K562 (cell line): ENCODE measurements around the gene CRABP1. TPM values are rescaled to one million over a fixed set of nuclear protein-coding genes. Genes with fewer than 3 reads are reported as not detected.
A peak's percentile ranks its signal among the peaks of the same experiment; 100 is the strongest.

ENCODE experiments used
- ATAC-seq: fragments of 200-7000 bp; cut with Tn5 transposase; 3 replicates; pipeline ENCODE4 v1.9.1; 2020; ENCODE audit warnings: moderate library complexity
- BruUV-seq: library from RNA; stranded (reverse); fragments of 400-500 nt; replicated peaks from 2 replicates; lab custom pipeline; 2021; lab: Mats Ljungman, UMichigan
- CTCF ChIA-PET: fragments of 300-600 bp; formaldehyde crosslinking; extraction: SDS; loops from one replicate; lab custom pipeline; 2021; ENCODE audit warnings: low intra/inter-chr PET ratio; lab: Yijun Ruan, JAX
- POLR2A ChIA-PET: fragments of 300-600, 350-650 bp; sonication (Branson Sonifier 250); formaldehyde crosslinking; extraction: SDS; loops from one replicate; lab custom pipeline; 2021; ENCODE audit warnings: antibody characterized with exemption, inconsistent platforms; lab: Yijun Ruan, JAX
- DNase-seq, 4 experiments: peaks; one replicate each; pipeline versions ENCODE4 v3.0.0 to v3.0.0-alpha.2; 2011 to 2018; ENCODE audit warnings: low spot score in 3 of 4, mixed read lengths in 3 of 4; ENCODE audit errors: extremely low read depth in 1 of 4
- FAIRE-seq: peaks from 2 replicates; lab custom pipeline; 2011; peaks lifted over from hg19 to GRCh38; lab: Jason Lieb, UNC
- H2AFZ ChIP-seq: 2 replicates; pipeline ENCODE4 v1.6.0; 2011; ENCODE audit warnings: low read depth, low read length, control low read depth, inconsistent platforms
- H3K27ac ChIP-seq: fragments of 200-600 bp; 3 replicates; pipeline ENCODE4 v1.8.0; 2011; ENCODE audit warnings: low read depth, mild to moderate bottlenecking, control low read depth, inconsistent platforms, low read length, moderate library complexity, mixed read lengths; ENCODE audit errors: extremely low read depth
- H3K27me3 ChIP-seq, 2 experiments: fragments of 300-600 bp in 1 of 2; 2 replicates in 1 of 2; 3 replicates in 1 of 2; pipeline versions ENCODE4 v1.6.0 to v1.8.0; 2011; ENCODE audit warnings: inconsistent platforms in 2 of 2, low read length in 2 of 2, mild to moderate bottlenecking in 1 of 2, mixed read lengths in 1 of 2, moderate library complexity in 1 of 2; ENCODE audit not compliant: control insufficient read depth in 2 of 2, insufficient read depth in 2 of 2
- H3K36me3 ChIP-seq: fragments of 300-600 bp; 3 replicates; pipeline ENCODE4 v1.8.0; 2011; ENCODE audit warnings: mild to moderate bottlenecking, low read length, inconsistent platforms; ENCODE audit not compliant: control insufficient read depth, insufficient read depth
- H3K4me1 ChIP-seq, 2 experiments: fragments of 200-600 bp in 1 of 2; replicated peaks in 1 of 2; 2 replicates in 1 of 2; 3 replicates in 1 of 2; pipeline versions ENCODE4 v1.5.1 to v1.8.0; 2011; ENCODE audit warnings: inconsistent platforms in 2 of 2, low read length in 2 of 2, mild to moderate bottlenecking in 1 of 2, mixed read lengths in 1 of 2, moderate library complexity in 1 of 2; ENCODE audit not compliant: control insufficient read depth in 2 of 2, insufficient read depth in 2 of 2
- H3K4me2 ChIP-seq: 2 replicates; pipeline ENCODE4 v1.6.1; 2011; ENCODE audit warnings: low read length, control low read depth, inconsistent platforms, mixed read lengths; ENCODE audit not compliant: insufficient read depth
- H3K4me3 ChIP-seq: fragments of 200-600 bp; sonication (generic), shearing (Covaris generic); 2 replicates; pipeline ENCODE4 v1.5.1; 2016; ENCODE audit warnings: control low read depth, inconsistent platforms
- H3K79me2 ChIP-seq: fragments of 200-600 bp; 3 replicates; pipeline ENCODE4 v1.8.0; 2011; ENCODE audit warnings: low read length, inconsistent platforms; ENCODE audit not compliant: control insufficient read depth, insufficient read depth
- H3K9ac ChIP-seq, 2 experiments: 2 replicates each; pipeline versions ENCODE4 v1.6.0 to v1.6.1; 2011; ENCODE audit warnings: low read depth in 2 of 2, low read length in 2 of 2, control low read depth in 1 of 2, inconsistent platforms in 1 of 2, mild to moderate bottlenecking in 1 of 2, mixed read lengths in 1 of 2; ENCODE audit not compliant: insufficient read depth in 1 of 2
- H3K9me1 ChIP-seq: one replicate; pipeline ENCODE4 v1.6.0; 2011; ENCODE audit warnings: inconsistent platforms, mild to moderate bottlenecking, low read length, moderate library complexity; ENCODE audit not compliant: control insufficient read depth, insufficient read depth
- H3K9me3 ChIP-seq: replicated peaks from 2 replicates; pipeline ENCODE4 v1.5.1; 2011; ENCODE audit warnings: low read depth, low read length, inconsistent platforms; ENCODE audit not compliant: control insufficient read depth, insufficient read depth
- H4K20me1 ChIP-seq: replicated peaks from 2 replicates; pipeline ENCODE4 v1.6.1; 2011; ENCODE audit warnings: low read length, inconsistent platforms, mixed read lengths; ENCODE audit not compliant: control insufficient read depth, insufficient read depth
- BCOR ChIP-seq: fragments of 450-650 bp; IDR thresholded peaks from 2 replicates; pipeline ENCODE4 v1.6.1; 2016
- BDP1 ChIP-seq: IDR thresholded peaks from 3 replicates; pipeline ENCODE4 v1.6.1; 2011; ENCODE audit not compliant: insufficient read length, insufficient read depth
- CC2D1A ChIP-seq: fragments of 450-650 bp; IDR thresholded peaks from 2 replicates; pipeline ENCODE4 v1.6.1; 2017; ENCODE audit warnings: mild to moderate bottlenecking
- DMBX1 ChIP-seq: fragments of 250-450 bp; sonication (Bioruptor Pico); IDR thresholded peaks from 2 replicates; pipeline ENCODE4 v1.8.0; 2022; ENCODE audit warnings: inconsistent platforms, mild to moderate bottlenecking, moderate library complexity, borderline replicate concordance
- HDAC2 ChIP-seq: fragments of 450-650 bp; IDR thresholded peaks from 2 replicates; pipeline ENCODE4 v1.6.1; 2016; ENCODE audit warnings: mild to moderate bottlenecking
- HDAC8 ChIP-seq: fragments of 450-650 bp; IDR thresholded peaks from 2 replicates; pipeline ENCODE4 v1.6.1; 2016; ENCODE audit warnings: mild to moderate bottlenecking, missing genetic modification characterization, moderate library complexity, missing compliant biosample characterization
- HNRNPH1 ChIP-seq: fragments of 200-400 bp; formaldehyde crosslinking; optimal IDR thresholded peaks from 2 replicates; pipeline ENCODE3; 2017; ENCODE audit warnings: low read depth, mild to moderate bottlenecking, low read length, moderate library complexity
- MCM7 ChIP-seq, 2 experiments: fragments of 450-650 bp; IDR thresholded peaks; 2 replicates each; pipeline ENCODE4 v1.6.1; 2016 to 2018
- SREBF2 ChIP-seq: sonication (generic); formaldehyde crosslinking; IDR thresholded peaks from 2 replicates; pipeline ENCODE4 v1.4.0; 2020; ENCODE audit warnings: mild to moderate bottlenecking, missing genetic modification reagents
- STAT5A ChIP-seq: IDR thresholded peaks from 2 replicates; pipeline ENCODE4 v1.6.1; 2012; ENCODE audit warnings: low read length, inconsistent platforms, borderline replicate concordance
- TCF3 ChIP-seq: sonication (generic); formaldehyde crosslinking; IDR thresholded peaks from 2 replicates; pipeline ENCODE4 v1.4.0; 2020; ENCODE audit warnings: mild to moderate bottlenecking, missing genetic modification reagents
- TSC22D4 ChIP-seq: fragments of 450-650 bp; IDR thresholded peaks from 2 replicates; pipeline ENCODE4 v1.6.1; 2016; ENCODE audit warnings: missing genetic modification characterization, missing biosample characterization, control low read depth
- TSHZ1 ChIP-seq: fragments of 250-450 bp; sonication (Bioruptor Pico); IDR thresholded peaks from 2 replicates; pipeline ENCODE4 v1.4.0; 2020; ENCODE audit warnings: mild to moderate bottlenecking, moderate library complexity
- ZNF354B ChIP-seq: fragments of 250-450 bp; sonication (Bioruptor Pico); IDR thresholded peaks from 2 replicates; pipeline ENCODE4 v1.4.0; 2020
- ZNF561 ChIP-seq: fragments of 450-650 bp; formaldehyde crosslinking; conservative IDR thresholded peaks from 2 replicates; pipeline ENCODE4 v1.4.0; 2020; ENCODE audit warnings: mild to moderate bottlenecking, moderate library complexity
- WGBS: fragments of 100-300 bp; shearing (Covaris generic); methylation state at CpG from one replicate; pipeline ENCODE4 v1.1.6; 2016; ENCODE audit warnings: low coverage, mixed read lengths; ENCODE audit not compliant: insufficient coverage; ENCODE audit errors: missing lambda C conversion rate; 5-methylcytosine and 5-hydroxymethylcytosine counted together
- in situ Hi-C: fragments of 300-500 bp; cut with MboI; formaldehyde crosslinking; loops from 4 replicates; pipeline ENCODE4 v1.15.0; 2018; ENCODE audit warnings: inconsistent platforms, mixed read lengths
- intact Hi-C: fragments of 100-400 bp; cut with micrococcal nuclease; formaldehyde crosslinking; loops from 2 replicates; pipeline ENCODE4 v1.14.2; 2022
- polyA plus RNA-seq, 8 experiments: library from polyadenylated mRNA; depleted of rRNA in 4 of 8; stranded (reverse) in 5 of 8; unstranded in 3 of 8; fragments of >200 nt; fragmentation: Nextera tagmentation in 2 of 8; fragmentation: Illumina TruSeq in 1 of 8; extraction: Ambion mirVana in 2 of 8; extraction: Trizol in 1 of 8; gene quantifications; 2 replicates each; pipeline versions ENCODE4 v1.2.1 to v1.2.3, GENCODE V29; 2011 to 2014; ENCODE audit warnings: inconsistent platforms in 1 of 8, missing spikeins in 1 of 8
- total RNA-seq, 7 experiments: library from RNA; depleted of rRNA in 6 of 7; stranded (reverse); fragments of >200 nt in 6 of 7; fragmentation: Illumina TruSeq in 2 of 7; extraction: Trizol in 2 of 7; gene quantifications; 2 replicates each; pipeline versions ENCODE4 v1.2.1 to v1.2.3, GENCODE V29; 2011 to 2021; ENCODE audit warnings: low replicate concordance in 1 of 7
- TF ChIP-seq, protein P1 (sequence below): fragments of 450-650 bp; IDR thresholded peaks from 2 replicates; pipeline ENCODE4 v1.6.1; 2017; ENCODE audit warnings: mild to moderate bottlenecking, moderate library complexity
- TF ChIP-seq, protein P2 (sequence below), 2 experiments: fragments of 450-650 bp in 1 of 2; sonication (generic) in 1 of 2; formaldehyde crosslinking in 1 of 2; IDR thresholded peaks in 1 of 2; conservative IDR thresholded peaks in 1 of 2; 2 replicates each; pipeline versions ENCODE4 v1.6.1 to v1.8.1; 2016 to 2023; ENCODE audit warnings: mild to moderate bottlenecking in 2 of 2, moderate library complexity in 2 of 2, inconsistent platforms in 1 of 2, missing genetic modification reagents in 1 of 2

The CRABP1 gene
- total and polyA plus RNA-seq, 9 of the 15 experiments (the other 6 are each of a cell fraction or from before 2014, with no cell fraction given), result 0.60 TPM; not detected in 8

DNA sequence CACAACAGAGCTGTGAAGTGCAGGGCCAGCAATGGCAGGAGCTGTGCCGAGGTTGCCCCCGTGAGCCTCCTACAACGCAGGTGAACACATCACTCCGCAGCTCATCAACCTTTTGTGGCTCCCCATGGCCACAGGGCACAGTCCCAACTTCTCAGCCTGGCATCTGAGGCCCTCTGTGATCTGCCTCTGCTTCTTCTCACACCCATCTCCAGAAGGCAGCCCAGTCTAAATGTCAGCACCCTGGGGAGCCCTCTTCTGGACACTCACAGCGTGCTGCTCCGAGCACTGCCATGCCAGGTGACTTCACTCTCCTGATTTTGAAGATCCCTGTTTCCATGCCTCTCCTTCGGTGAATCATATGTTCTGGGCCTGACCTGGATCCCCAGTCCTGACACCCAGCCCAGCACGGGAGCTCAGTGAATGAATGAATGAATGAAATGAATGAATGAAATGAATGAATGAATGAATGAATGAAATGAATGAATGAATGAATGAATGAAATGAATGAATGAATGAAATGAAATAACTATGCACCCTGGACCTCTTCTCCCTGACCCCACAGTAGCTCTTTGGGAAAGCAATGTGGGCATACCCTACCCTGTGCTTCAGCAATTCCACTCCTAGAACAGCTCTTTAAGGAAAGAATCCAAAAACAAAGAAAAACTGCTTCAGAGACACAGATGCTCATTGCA, 22.9 kb upstream of the CRABP1 start:
- Histone ChIP-seq H2AFZ (peak overlapping the region; percentile 88), H3K4me1 (peaks cover 9 to 17% of the 10 kb centered on the region in 2 experiments; a peak in 4 of 5 replicates), H3K27me3 (no peaks in the 10 kb centered on the region), H3K9me3 (no peaks in the 10 kb centered on the region), H3K27ac (no peak overlapping the region), H3K36me3 (no peaks in the 10 kb centered on the region), H3K4me2 (peak overlapping the region; percentile 34; the same call in 1 of the 2 replicates), H3K9ac (peak overlapping the region in 1 of 2 experiments; percentile 81; a peak in 2 of 4 replicates), H3K9me1 (peaks cover 7% of the 10 kb centered on the region), H3K4me3 (no peak overlapping the region), H4K20me1 (no peaks in the 10 kb centered on the region), H3K79me2 (no peaks in the 10 kb centered on the region)
- intact Hi-C loops, result no loop called here
- POLR2A ChIA-PET, result interaction anchor here (0.7 to 2.1 kb wide), 3 partner anchors 10 to 121 kb away, joined by 3 to 7 read pairs (median 4); partner anchors contain the start of gene IREB2
- CTCF ChIA-PET, result interaction anchor here (0.6 kb wide), 1 partner anchor 108 kb away, joined by 4 read pairs; no protein-coding TSS in a partner anchor
- FAIRE-seq (peak; percentile 93), DNase-seq (peak; percentile 51 to 60 (median 55)), ATAC-seq (peak; percentile 73)
- 55% methylated on average over 8 of the region's 8 CpGs for WGBS
- BruUV-seq, result no TSS peak
- in situ Hi-C loops, result loop anchor here (10.0 kb wide), 2 partner anchors 168 to 398 kb away; no protein-coding TSS in a partner anchor
- no peak for TF ChIP-seq ZNF561
- no peak for TF ChIP-seq CC2D1A
- TF ChIP-seq ZNF354B (CRISPR knock-in tag), result no peak
- peak; percentile 62; the same call in 1 of the 2 replicates for TF ChIP-seq BCOR
- no peak for TF ChIP-seq HDAC8
- no peak for TF ChIP-seq BDP1
- no peak for TF ChIP-seq DMBX1 (CRISPR knock-in tag)
- TF ChIP-seq HDAC2, result 0 out of 2 replicates have a peak, but pooled peaks have one; percentile 45
- no peak for TF ChIP-seq MCM7 (IDR thresholded peaks at IDR 0.05)
- TF ChIP-seq, protein P1, sequence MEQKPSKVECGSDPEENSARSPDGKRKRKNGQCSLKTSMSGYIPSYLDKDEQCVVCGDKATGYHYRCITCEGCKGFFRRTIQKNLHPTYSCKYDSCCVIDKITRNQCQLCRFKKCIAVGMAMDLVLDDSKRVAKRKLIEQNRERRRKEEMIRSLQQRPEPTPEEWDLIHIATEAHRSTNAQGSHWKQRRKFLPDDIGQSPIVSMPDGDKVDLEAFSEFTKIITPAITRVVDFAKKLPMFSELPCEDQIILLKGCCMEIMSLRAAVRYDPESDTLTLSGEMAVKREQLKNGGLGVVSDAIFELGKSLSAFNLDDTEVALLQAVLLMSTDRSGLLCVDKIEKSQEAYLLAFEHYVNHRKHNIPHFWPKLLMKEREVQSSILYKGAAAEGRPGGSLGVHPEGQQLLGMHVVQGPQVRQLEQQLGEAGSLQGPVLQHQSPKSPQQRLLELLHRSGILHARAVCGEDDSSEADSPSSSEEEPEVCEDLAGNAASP, result no peak
- TF ChIP-seq HNRNPH1, result no peak
- TF ChIP-seq TCF3, result no peak
- 0 out of 2 replicates have a peak, but pooled peaks have one; percentile 61 for TF ChIP-seq TSC22D4 (tag)
- no peak for TF ChIP-seq STAT5A
- no peak for TF ChIP-seq TSHZ1 (CRISPR knock-in tag)
- TF ChIP-seq SREBF2 (CRISPR knock-in tag), result no peak
- TF ChIP-seq, protein P2, sequence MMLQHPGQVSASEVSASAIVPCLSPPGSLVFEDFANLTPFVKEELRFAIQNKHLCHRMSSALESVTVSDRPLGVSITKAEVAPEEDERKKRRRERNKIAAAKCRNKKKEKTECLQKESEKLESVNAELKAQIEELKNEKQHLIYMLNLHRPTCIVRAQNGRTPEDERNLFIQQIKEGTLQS (IDR thresholded peaks at IDR 0.05), result no peak
- TF ChIP-seq, protein P2 (CRISPR knock-in tag; conservative IDR thresholded peaks at IDR 0.05), result no peak
